PFSK-1 (cell line): ENCODE results near the gene PTGIS.

Experiments used
- FOXP2 ChIP-seq: optimal IDR thresholded peaks from 2 replicates; pipeline ENCODE3; 2011; ENCODE audit warnings: borderline replicate concordance, control low read depth, inconsistent platforms; ENCODE audit not compliant: insufficient read depth; ENCODE audit errors: extremely low read length, extremely low read depth
- POLR2AphosphoS5 ChIP-seq: IDR thresholded peaks from 2 replicates; pipeline ENCODE4 v1.6.1; 2012; ENCODE audit warnings: low read depth, mild to moderate bottlenecking, control low read depth, low read length, moderate library complexity
- SIN3A ChIP-seq: IDR thresholded peaks from 2 replicates; pipeline ENCODE4 v1.6.1; 2012; ENCODE audit warnings: mild to moderate bottlenecking, low read length, moderate library complexity, borderline replicate concordance; ENCODE audit not compliant: insufficient read depth
- TAF1 ChIP-seq: IDR thresholded peaks from 2 replicates; pipeline ENCODE4 v1.6.1; 2012; ENCODE audit warnings: low read length, control low read depth, borderline replicate concordance; ENCODE audit not compliant: insufficient read depth
- TF ChIP-seq, protein P1 (sequence below), 2 experiments: IDR thresholded peaks; 2 replicates each; pipeline versions ENCODE4 v1.6.1 to v1.8.0; 2011 to 2012; ENCODE audit warnings: low read depth in 2 of 2, low read length in 2 of 2, control low read depth in 1 of 2, inconsistent platforms in 1 of 2, mild to moderate bottlenecking in 1 of 2, moderate library complexity in 1 of 2; ENCODE audit not compliant: insufficient read depth in 1 of 2

The PTGIS gene

DNA sequence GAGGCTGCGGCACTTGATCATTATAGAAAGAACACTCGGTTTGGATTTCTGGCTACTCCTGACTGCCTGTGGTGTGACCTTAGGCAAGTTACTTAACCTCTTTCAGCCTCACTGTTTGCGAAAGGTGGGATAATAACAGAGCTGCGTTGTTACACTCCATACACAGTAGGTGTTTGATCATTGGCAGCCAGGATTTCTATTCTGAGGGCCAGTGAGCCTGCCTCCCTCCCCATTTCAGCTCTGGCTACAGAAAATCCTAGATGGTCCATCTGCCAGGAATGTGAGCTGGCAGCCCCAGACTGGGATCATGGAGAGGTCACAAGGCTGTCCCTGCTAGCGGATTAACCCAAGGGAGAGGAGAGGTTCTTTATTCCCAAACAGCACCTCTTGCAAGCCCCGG lies 88.2 kb downstream of the PTGIS start:
- TF ChIP-seq SIN3A: no peak
- TF ChIP-seq, protein P1, sequence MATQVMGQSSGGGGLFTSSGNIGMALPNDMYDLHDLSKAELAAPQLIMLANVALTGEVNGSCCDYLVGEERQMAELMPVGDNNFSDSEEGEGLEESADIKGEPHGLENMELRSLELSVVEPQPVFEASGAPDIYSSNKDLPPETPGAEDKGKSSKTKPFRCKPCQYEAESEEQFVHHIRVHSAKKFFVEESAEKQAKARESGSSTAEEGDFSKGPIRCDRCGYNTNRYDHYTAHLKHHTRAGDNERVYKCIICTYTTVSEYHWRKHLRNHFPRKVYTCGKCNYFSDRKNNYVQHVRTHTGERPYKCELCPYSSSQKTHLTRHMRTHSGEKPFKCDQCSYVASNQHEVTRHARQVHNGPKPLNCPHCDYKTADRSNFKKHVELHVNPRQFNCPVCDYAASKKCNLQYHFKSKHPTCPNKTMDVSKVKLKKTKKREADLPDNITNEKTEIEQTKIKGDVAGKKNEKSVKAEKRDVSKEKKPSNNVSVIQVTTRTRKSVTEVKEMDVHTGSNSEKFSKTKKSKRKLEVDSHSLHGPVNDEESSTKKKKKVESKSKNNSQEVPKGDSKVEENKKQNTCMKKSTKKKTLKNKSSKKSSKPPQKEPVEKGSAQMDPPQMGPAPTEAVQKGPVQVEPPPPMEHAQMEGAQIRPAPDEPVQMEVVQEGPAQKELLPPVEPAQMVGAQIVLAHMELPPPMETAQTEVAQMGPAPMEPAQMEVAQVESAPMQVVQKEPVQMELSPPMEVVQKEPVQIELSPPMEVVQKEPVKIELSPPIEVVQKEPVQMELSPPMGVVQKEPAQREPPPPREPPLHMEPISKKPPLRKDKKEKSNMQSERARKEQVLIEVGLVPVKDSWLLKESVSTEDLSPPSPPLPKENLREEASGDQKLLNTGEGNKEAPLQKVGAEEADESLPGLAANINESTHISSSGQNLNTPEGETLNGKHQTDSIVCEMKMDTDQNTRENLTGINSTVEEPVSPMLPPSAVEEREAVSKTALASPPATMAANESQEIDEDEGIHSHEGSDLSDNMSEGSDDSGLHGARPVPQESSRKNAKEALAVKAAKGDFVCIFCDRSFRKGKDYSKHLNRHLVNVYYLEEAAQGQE (IDR thresholded peaks at IDR 0.05; ENCODE audit: insufficient read depth in 1 of 2, low read depth in 2 of 2, low read length in 2 of 2): no peak
- TF ChIP-seq FOXP2: no peak
- TF ChIP-seq TAF1: no peak
- TF ChIP-seq POLR2AphosphoS5: no peak

DNA sequence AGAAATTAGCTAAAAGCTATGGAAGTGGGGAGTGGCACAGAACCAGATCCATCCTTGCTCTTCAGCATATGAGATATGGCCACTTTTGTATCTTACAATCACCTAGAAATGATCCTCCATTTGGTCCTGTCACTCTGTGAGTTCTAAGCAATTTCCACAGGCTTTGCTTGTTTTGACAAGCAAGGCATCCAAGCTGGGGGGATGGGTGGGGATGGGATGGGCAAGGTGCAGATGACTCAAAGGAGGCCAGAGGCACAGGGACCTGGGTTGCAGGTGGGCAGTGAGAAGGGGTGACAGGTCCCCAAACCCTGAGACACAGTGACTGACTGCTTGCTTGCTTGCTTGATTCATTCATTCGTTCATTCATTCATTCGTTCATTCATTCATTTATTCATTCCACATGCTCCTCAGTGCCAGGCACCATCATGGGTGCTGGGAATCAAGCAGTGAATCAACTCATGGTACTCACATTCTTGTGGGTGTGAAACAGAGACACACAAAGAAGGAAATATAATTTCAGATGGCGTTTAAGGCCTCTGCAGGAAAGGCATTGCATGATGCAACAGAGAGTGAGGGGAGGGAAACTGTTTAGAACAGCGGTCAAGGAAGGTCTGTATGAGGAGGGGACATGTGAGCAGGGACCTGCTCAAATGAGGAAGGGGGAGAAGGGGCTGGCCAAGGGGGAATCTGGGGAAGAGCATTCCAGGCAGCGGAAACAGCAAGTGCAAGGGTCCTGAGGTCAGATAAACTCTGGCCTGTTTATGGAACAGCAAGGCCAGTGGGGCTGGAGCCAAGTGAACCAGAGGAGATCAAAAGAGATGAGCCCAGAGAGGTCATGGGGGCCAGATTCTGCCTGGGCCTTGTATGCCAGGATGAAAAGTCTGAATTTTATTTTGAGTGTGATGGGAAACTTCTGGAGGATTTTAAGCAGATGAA lies 88.9 kb downstream of the PTGIS start:
- TF ChIP-seq FOXP2 (no peak), SIN3A (no peak), POLR2AphosphoS5 (no peak), TAF1 (no peak)
- TF ChIP-seq, protein P1 (IDR thresholded peaks at IDR 0.05; ENCODE audit: insufficient read depth in 1 of 2, low read depth in 2 of 2, low read length in 2 of 2): no peak

DNA sequence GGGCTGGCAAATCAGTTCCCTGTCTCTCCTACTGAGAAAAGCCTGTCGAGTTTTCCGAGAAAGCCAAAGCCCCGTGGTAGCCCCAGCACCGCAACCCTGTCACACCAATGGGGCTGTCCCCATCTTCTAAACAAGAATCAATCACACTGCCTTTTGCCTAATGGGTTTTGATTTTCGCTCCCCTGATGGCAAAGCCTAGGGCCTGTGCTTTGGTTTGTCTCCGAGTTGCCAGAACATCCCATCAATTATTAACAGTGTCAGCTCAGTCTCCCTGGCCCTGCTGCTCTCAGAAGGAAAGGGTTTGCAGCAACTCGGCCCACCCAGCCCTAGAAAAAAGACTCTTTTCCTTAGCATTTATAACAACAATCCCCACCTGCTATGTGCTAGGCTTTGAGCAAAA lies 89.7 kb downstream of the PTGIS start:
- TF ChIP-seq POLR2AphosphoS5: no peak
- no peak for TF ChIP-seq SIN3A
- TF ChIP-seq, protein P1 (IDR thresholded peaks at IDR 0.05; ENCODE audit: insufficient read depth in 1 of 2, low read depth in 2 of 2, low read length in 2 of 2): no peak
- no peak for TF ChIP-seq TAF1
- no peak for TF ChIP-seq FOXP2

DNA sequence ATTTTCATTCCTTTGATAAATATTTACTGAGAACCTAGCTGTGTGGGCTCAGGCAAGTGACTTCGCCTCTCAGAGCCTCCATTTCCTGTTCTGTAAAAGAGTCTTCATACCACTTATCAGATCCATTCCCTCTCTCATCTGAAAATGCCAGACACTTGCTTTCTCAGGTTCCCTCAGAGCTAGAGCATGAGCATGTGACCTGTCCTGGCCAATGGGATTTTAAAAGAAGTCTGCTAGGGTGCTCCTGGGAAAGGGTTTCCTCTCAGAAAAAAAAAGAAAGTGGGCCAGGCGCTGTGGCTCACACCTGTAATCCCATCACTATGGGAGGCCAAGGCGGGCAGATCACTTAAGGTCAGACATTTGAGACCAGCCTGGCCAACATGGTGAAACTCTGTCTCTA lies 90.7 kb downstream of the PTGIS start:
- TF ChIP-seq SIN3A (no peak), TAF1 (no peak), FOXP2 (no peak), POLR2AphosphoS5 (no peak)
- TF ChIP-seq, protein P1 (IDR thresholded peaks at IDR 0.05; ENCODE audit: insufficient read depth in 1 of 2, low read depth in 2 of 2, low read length in 2 of 2): no peak
